ENCODE data around the gene EIF2AK3. TPM values are rescaled to one million over a fixed set of nuclear protein-coding genes. Genes with fewer than 3 reads are reported as not detected.

Gene EIF2AK3
- polyA plus RNA-seq, 1 donor (not counting 4 experiments of a cell fraction or from before 2014, with no cell fraction given) = 10.9 TPM

DNA sequence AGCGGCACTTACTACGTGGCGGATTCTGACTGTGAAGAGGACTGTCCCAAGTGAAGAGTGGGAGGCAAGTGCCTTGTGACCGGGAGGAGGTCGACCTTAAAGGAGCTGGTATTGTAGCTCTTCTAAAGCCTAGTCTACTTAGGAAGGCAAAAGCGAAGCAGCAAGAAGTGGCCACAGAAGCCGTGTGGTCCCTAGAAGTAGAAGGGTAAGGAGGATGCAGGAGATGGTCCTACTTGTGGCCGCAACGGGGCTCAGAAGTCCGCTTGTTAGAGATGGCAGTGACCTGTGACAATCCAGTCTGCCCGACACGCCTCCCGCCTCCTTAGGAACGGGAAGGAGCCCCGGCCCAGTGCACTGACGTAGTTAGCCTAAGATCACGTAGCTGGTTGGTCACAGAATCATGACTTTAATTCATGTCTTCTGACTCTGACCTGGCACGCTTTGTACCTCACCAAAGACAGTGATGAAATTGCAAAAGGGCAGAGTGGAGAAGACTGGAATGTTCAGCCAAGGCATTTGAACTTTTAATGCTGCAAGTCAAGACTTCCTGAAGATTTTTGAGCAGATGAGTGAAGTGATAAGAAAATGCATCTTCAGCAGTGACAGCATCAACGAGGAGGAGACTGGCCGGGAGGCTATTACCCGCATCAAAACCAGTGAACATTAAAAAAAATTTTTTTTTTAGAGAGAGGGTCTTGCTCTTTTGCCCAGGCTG is 749 bp upstream of the EIF2AK3 start:
- DNase-seq (ENCODE audit: low read depth, low spot score) (no peak), FAIRE-seq (no peak)
- Histone ChIP-seq H3K9me1 (ENCODE audit: control insufficient read depth, extremely low read depth, insufficient read depth, low read length) (no peaks in the 10 kb centered on the region), H4K20me1 (ENCODE audit: control insufficient read depth, extremely low read depth, insufficient read depth, low read length) (peaks cover 3% of the 10 kb centered on the region), H3K9me3 (ENCODE audit: control insufficient read depth, low read depth, low read length) (no peaks in the 10 kb centered on the region), H2AFZ (ENCODE audit: control insufficient read depth, low read length) (peak overlapping the region; percentile 100), H3K79me2 (ENCODE audit: control insufficient read depth, insufficient read depth, low read length) (peaks cover 35% of the 10 kb centered on the region), H3K4me3 (ENCODE audit: control insufficient read depth in 2 of 3, extremely low read depth in 1 of 3, insufficient read depth in 2 of 3, low read depth in 1 of 3, low read length in 3 of 3) (peak overlapping the region; percentile 64 to 97 (median 80)), H3K9ac (ENCODE audit: control insufficient read depth, extremely low read depth, insufficient read depth, low read length) (peak overlapping the region; percentile 99), H3K4me2 (ENCODE audit: control insufficient read depth, extremely low read depth, insufficient read depth, low read depth, low read length) (peak overlapping the region; percentile 89), H3K27me3 (ENCODE audit: control insufficient read depth, extremely low read depth, insufficient read depth, low read length) (no peaks in the 10 kb centered on the region), H3K36me3 (ENCODE audit: control insufficient read depth in 2 of 2, extremely low read depth in 1 of 2, insufficient read depth in 2 of 2, low read length in 2 of 2) (no peaks in the 10 kb centered on the region), H3K4me1 (ENCODE audit: control insufficient read depth, extremely low read depth, insufficient read depth, low read length) (peaks cover 15% of the 10 kb centered on the region), H3K27ac (ENCODE audit: control insufficient read depth, insufficient read depth, low read length) (peak overlapping the region; percentile 99)
- TF ChIP-seq EZH2 (IDR thresholded peaks at IDR 0.05; ENCODE audit: low read length) = no peak
- TF ChIP-seq, protein P1, sequence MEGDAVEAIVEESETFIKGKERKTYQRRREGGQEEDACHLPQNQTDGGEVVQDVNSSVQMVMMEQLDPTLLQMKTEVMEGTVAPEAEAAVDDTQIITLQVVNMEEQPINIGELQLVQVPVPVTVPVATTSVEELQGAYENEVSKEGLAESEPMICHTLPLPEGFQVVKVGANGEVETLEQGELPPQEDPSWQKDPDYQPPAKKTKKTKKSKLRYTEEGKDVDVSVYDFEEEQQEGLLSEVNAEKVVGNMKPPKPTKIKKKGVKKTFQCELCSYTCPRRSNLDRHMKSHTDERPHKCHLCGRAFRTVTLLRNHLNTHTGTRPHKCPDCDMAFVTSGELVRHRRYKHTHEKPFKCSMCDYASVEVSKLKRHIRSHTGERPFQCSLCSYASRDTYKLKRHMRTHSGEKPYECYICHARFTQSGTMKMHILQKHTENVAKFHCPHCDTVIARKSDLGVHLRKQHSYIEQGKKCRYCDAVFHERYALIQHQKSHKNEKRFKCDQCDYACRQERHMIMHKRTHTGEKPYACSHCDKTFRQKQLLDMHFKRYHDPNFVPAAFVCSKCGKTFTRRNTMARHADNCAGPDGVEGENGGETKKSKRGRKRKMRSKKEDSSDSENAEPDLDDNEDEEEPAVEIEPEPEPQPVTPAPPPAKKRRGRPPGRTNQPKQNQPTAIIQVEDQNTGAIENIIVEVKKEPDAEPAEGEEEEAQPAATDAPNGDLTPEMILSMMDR (optimal IDR thresholded peaks at IDR 0.05 in 1 of 3, IDR thresholded peaks at IDR 0.05 in 1 of 3, conservative IDR thresholded peaks at IDR 0.05 in 1 of 3; ENCODE audit: extremely low read depth in 1 of 3, insufficient read depth in 2 of 3, low read length in 3 of 3) = peak in 1 of 3 experiments; percentile 21
- dilution Hi-C loops (cut with MboI; ENCODE audit: extremely low pct_ligation_motif_present, low sequenced_read_pairs) = no loop called here

DNA sequence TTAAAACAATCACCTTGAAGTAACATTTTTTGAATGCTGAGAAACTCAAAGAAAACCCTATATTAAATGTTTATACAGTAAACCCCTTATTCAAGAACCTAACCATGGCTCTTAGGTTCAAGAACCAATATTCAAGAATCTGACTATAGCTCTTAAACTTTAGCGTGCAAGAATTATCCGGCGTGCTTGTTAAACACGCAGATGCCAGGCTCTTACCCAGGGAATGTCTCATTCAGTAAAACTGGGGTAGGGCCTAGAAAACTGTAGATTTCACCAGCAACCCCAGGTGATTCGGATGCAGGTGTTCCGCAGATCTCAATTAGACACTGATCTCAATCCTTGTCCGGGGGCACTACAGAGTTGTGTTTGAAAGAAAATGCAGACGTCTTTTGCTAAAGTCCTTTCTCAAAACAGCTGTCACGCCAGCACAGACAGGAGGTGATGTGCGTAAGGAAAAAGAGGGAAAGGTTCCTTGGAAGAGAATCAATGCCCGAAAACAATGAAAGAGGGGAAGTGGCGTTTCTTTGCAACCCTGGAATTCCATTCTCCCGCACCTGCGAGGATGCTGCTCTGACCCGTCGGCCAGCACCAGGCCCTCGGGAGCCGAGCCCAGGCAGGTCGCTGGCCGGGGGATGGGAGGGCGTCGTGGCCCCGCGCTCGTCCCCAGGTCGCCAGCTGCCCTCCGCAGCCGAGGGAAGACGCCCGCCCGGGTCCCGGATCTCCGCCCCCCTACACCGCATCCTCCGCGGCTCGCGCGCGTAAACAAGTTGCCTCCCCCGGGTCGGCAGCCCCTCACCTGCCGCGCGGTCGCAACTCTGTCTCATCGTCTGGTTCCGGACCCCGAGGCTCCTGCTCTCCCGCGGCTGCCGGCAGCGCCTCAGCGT is 851 bp downstream of the EIF2AK3 start:
- TF ChIP-seq, protein P1 (optimal IDR thresholded peaks at IDR 0.05 in 1 of 3, IDR thresholded peaks at IDR 0.05 in 1 of 3, conservative IDR thresholded peaks at IDR 0.05 in 1 of 3; ENCODE audit: extremely low read depth in 1 of 3, insufficient read depth in 2 of 3, low read length in 3 of 3) = no peak
- TF ChIP-seq EZH2 (IDR thresholded peaks at IDR 0.05; ENCODE audit: low read length) = no peak
- Histone ChIP-seq H3K4me1 (ENCODE audit: control insufficient read depth, extremely low read depth, insufficient read depth, low read length) (peaks cover 18% of the 10 kb centered on the region), H3K79me2 (ENCODE audit: control insufficient read depth, insufficient read depth, low read length) (peaks cover 46% of the 10 kb centered on the region), H3K4me2 (ENCODE audit: control insufficient read depth, extremely low read depth, insufficient read depth, low read depth, low read length) (peak overlapping the region; percentile 74), H2AFZ (ENCODE audit: control insufficient read depth, low read length) (peak overlapping the region; percentile 29), H3K9me1 (ENCODE audit: control insufficient read depth, extremely low read depth, insufficient read depth, low read length) (no peaks in the 10 kb centered on the region), H3K27ac (ENCODE audit: control insufficient read depth, insufficient read depth, low read length) (peak overlapping the region; percentile 99), H3K9me3 (ENCODE audit: control insufficient read depth, low read depth, low read length) (no peaks in the 10 kb centered on the region), H4K20me1 (ENCODE audit: control insufficient read depth, extremely low read depth, insufficient read depth, low read length) (peaks cover 3% of the 10 kb centered on the region), H3K27me3 (ENCODE audit: control insufficient read depth, extremely low read depth, insufficient read depth, low read length) (no peaks in the 10 kb centered on the region), H3K9ac (ENCODE audit: control insufficient read depth, extremely low read depth, insufficient read depth, low read length) (peak overlapping the region; percentile 91), H3K4me3 (ENCODE audit: control insufficient read depth in 2 of 3, extremely low read depth in 1 of 3, insufficient read depth in 2 of 3, low read depth in 1 of 3, low read length in 3 of 3) (peak overlapping the region; percentile 71 to 87 (median 85)), H3K36me3 (ENCODE audit: control insufficient read depth in 2 of 2, extremely low read depth in 1 of 2, insufficient read depth in 2 of 2, low read length in 2 of 2) (no peaks in the 10 kb centered on the region)
- DNase-seq (ENCODE audit: low read depth, low spot score) (no peak), FAIRE-seq (no peak)
- dilution Hi-C loops (cut with MboI; ENCODE audit: extremely low pct_ligation_motif_present, low sequenced_read_pairs) = no loop called here
